HepG2 (cell line): ENCODE data around the gene RPRD2. TPM values are rescaled to one million over a fixed set of nuclear protein-coding genes. Genes with fewer than 3 reads are reported as not detected.

Experiments used
- ATAC-seq: fragments of 200-7000 bp; cut with Tn5 transposase; 3 replicates; pipeline ENCODE4 v1.9.1; 2020; ENCODE audit warnings: mild to moderate bottlenecking, moderate library complexity
- BruUV-seq: library from RNA; stranded (reverse); fragments of 400-500 nt; replicated peaks from 2 replicates; lab custom pipeline; 2021; lab: Mats Ljungman, UMichigan
- CTCF ChIA-PET: fragments of 300-600 bp; formaldehyde crosslinking; extraction: SDS; loops from one replicate; lab custom pipeline; 2021; ENCODE audit warnings: low total read pairs, inconsistent platforms, low intra/inter-chr PET ratio; lab: Yijun Ruan, JAX
- POLR2A ChIA-PET: fragments of 350-600 bp; sonication (Branson Sonifier 250); formaldehyde crosslinking; loops from one replicate; lab custom pipeline; 2020; ENCODE audit warnings: antibody characterized with exemption, inconsistent platforms; lab: Yijun Ruan, JAX
- DNase-seq: peaks from one replicate; pipeline ENCODE4 v3.0.0-alpha.2; 2015; ENCODE audit warnings: low spot score
- FAIRE-seq: peaks from 3 replicates; lab custom pipeline; 2011; peaks lifted over from hg19 to GRCh38; lab: Jason Lieb, UNC
- H2AFZ ChIP-seq: one replicate; pipeline ENCODE4 v1.6.1; 2011; ENCODE audit warnings: low read length, inconsistent platforms
- H3K27ac ChIP-seq: fragments of 300-600 bp; 3 replicates; pipeline ENCODE4 v1.8.0; 2011; ENCODE audit warnings: mixed run types, mild to moderate bottlenecking, mixed read lengths, low read length, inconsistent platforms; ENCODE audit not compliant: insufficient read depth; ENCODE audit errors: extremely low read length
- H3K27me3 ChIP-seq, 2 experiments: fragments of 200-600 bp in 1 of 2; 2 replicates in 1 of 2; 3 replicates in 1 of 2; pipeline versions ENCODE4 v1.6.0 to v1.8.0; 2011; ENCODE audit warnings: low read length in 2 of 2, mild to moderate bottlenecking in 2 of 2, moderate library complexity in 2 of 2, inconsistent platforms in 1 of 2; ENCODE audit not compliant: insufficient read depth in 2 of 2, control insufficient read depth in 1 of 2
- H3K36me3 ChIP-seq, 2 experiments: fragments of 200-600 bp in 1 of 2; replicated peaks in 1 of 2; 2 replicates in 1 of 2; 3 replicates in 1 of 2; pipeline versions ENCODE4 v1.5.1 to v1.8.0; 2011; ENCODE audit warnings: low read length in 2 of 2, inconsistent platforms in 1 of 2; ENCODE audit not compliant: insufficient read depth in 2 of 2, control insufficient read depth in 1 of 2
- H3K4me1 ChIP-seq: 2 replicates; pipeline ENCODE4 v1.5.1; 2012; ENCODE audit warnings: low read length, inconsistent platforms; ENCODE audit not compliant: insufficient read depth
- H3K4me2 ChIP-seq: 2 replicates; pipeline ENCODE4 v1.6.0; 2011; ENCODE audit warnings: low read depth, low read length, inconsistent platforms
- H3K4me3 ChIP-seq, 3 experiments: fragments of 200-600 bp in 1 of 3; sonication (generic), shearing (Covaris generic) in 1 of 3; replicated peaks in 1 of 3; 2 replicates each; pipeline ENCODE4 v1.5.1; 2011 to 2016; ENCODE audit warnings: low read length in 3 of 3, inconsistent platforms in 2 of 3, low read depth in 2 of 3, mild to moderate bottlenecking in 2 of 3, control low read depth in 1 of 3, mixed read lengths in 1 of 3; ENCODE audit not compliant: insufficient read depth in 1 of 3
- H3K79me2 ChIP-seq: one replicate; pipeline ENCODE4 v1.6.1; 2011; ENCODE audit warnings: low read length, inconsistent platforms; ENCODE audit not compliant: insufficient read depth
- H3K9ac ChIP-seq: 2 replicates; pipeline ENCODE4 v1.6.0; 2011; ENCODE audit warnings: mild to moderate bottlenecking, low read depth, low read length, inconsistent platforms; ENCODE audit not compliant: insufficient read depth
- H3K9me3 ChIP-seq: 2 replicates; pipeline ENCODE4 v1.5.1; 2012; ENCODE audit warnings: mild to moderate bottlenecking, low read length
- H4K20me1 ChIP-seq: 2 replicates; pipeline ENCODE4 v1.6.0; 2011; ENCODE audit warnings: inconsistent platforms, mild to moderate bottlenecking, low read length, moderate library complexity; ENCODE audit not compliant: insufficient read depth
- ASH2L ChIP-seq: fragments of 300-600, 200-600 bp; sonication (generic); IDR thresholded peaks from 2 replicates; pipeline ENCODE4 v1.7.0; 2017; ENCODE audit warnings: low read depth, mild to moderate bottlenecking, moderate library complexity, mixed read lengths, low read length; ENCODE audit not compliant: insufficient read length
- MXD4 ChIP-seq: IDR thresholded peaks from 2 replicates; pipeline ENCODE4 v1.6.1; 2016; ENCODE audit warnings: mild to moderate bottlenecking, missing biosample characterization, missing genetic modification reagents
- ZNF674 ChIP-seq: sonication (generic); formaldehyde crosslinking; IDR thresholded peaks from 2 replicates; pipeline ENCODE4 v1.5.0; 2020; ENCODE audit warnings: low read depth, mild to moderate bottlenecking, missing genetic modification reagents
- WGBS: methylation state at CpG from one replicate; pipeline ENCODE4 v1.1.6; 2017; ENCODE audit warnings: low lambda C conversion rate; 5-methylcytosine and 5-hydroxymethylcytosine counted together
- in situ Hi-C: cut with HindIII; loops from 2 replicates; pipeline ENCODE4 v1.10.0; 2017; ENCODE audit warnings: low pct_unique_long_range_greater_than_20kb; ENCODE audit not compliant: extremely low pct_ligation_motif_present
- intact Hi-C: fragments of 100-400 bp; cut with micrococcal nuclease; formaldehyde crosslinking; loops from one replicate; pipeline ENCODE4 v1.10.0; 2022; ENCODE audit not compliant: unreplicated experiment
- polyA plus RNA-seq, 8 experiments: library from polyadenylated mRNA; depleted of rRNA in 3 of 8; stranded (reverse) in 7 of 8; unstranded in 1 of 8; fragments of >200 nt; fragmentation: Illumina TruSeq in 4 of 8; extraction: Trizol in 4 of 8; gene quantifications; 2 replicates each; pipeline versions ENCODE4 v1.2.1 to v1.2.3, GENCODE V29; 2011 to 2016; ENCODE audit warnings: low read depth in 4 of 8, missing spikeins in 1 of 8, mixed read lengths in 1 of 8; ENCODE audit not compliant: insufficient read depth in 1 of 8
- total RNA-seq, 5 experiments: library from RNA; depleted of rRNA; stranded (reverse); fragments of >200 nt; fragmentation: Illumina TruSeq; extraction: Trizol; gene quantifications; 2 replicates each; pipeline ENCODE4 v1.2.3, GENCODE V29; 2016; ENCODE audit warnings: low read depth in 1 of 5
- TF ChIP-seq, protein P1 (sequence below): sonication (generic); formaldehyde crosslinking; IDR thresholded peaks from 2 replicates; pipeline ENCODE4 v1.5.1; 2020; ENCODE audit warnings: missing genetic modification reagents, mild to moderate bottlenecking, borderline replicate concordance
- TF ChIP-seq, protein P2 (sequence below): IDR thresholded peaks from 2 replicates; pipeline ENCODE4 v1.6.1; 2016; ENCODE audit warnings: missing compliant biosample characterization, missing genetic modification reagents, borderline replicate concordance
- TF ChIP-seq, protein P3 (sequence below): sonication (generic); formaldehyde crosslinking; IDR thresholded peaks from 2 replicates; pipeline ENCODE4 v1.4.0; 2020; ENCODE audit warnings: missing genetic modification reagents

Gene RPRD2
- total and polyA plus RNA-seq, 2 of the 13 experiments (the other 11 are each of a cell fraction or from before 2014, with no cell fraction given), result 8.0 to 8.9 TPM

GRCh38 chr1:150513351-150513791, 149.4 kb downstream of the RPRD2 start:
- Histone ChIP-seq H3K4me2 (no peak overlapping the region), H3K9ac (no peak overlapping the region), H2AFZ (no peak overlapping the region), H4K20me1 (no peaks in the 10 kb centered on the region)
- intact Hi-C loops, result no loop called here
- CTCF ChIA-PET, result no interaction called here
- TF ChIP-seq, protein P1, sequence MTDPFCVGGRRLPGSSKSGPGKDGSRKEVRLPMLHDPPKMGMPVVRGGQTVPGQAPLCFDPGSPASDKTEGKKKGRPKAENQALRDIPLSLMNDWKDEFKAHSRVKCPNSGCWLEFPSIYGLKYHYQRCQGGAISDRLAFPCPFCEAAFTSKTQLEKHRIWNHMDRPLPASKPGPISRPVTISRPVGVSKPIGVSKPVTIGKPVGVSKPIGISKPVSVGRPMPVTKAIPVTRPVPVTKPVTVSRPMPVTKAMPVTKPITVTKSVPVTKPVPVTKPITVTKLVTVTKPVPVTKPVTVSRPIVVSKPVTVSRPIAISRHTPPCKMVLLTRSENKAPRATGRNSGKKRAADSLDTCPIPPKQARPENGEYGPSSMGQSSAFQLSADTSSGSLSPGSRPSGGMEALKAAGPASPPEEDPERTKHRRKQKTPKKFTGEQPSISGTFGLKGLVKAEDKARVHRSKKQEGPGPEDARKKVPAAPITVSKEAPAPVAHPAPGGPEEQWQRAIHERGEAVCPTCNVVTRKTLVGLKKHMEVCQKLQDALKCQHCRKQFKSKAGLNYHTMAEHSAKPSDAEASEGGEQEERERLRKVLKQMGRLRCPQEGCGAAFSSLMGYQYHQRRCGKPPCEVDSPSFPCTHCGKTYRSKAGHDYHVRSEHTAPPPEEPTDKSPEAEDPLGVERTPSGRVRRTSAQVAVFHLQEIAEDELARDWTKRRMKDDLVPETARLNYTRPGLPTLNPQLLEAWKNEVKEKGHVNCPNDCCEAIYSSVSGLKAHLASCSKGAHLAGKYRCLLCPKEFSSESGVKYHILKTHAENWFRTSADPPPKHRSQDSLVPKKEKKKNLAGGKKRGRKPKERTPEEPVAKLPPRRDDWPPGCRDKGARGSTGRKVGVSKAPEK (CRISPR knock-in tag), result no peak
- TF ChIP-seq ASH2L (no peak), ZNF674 (CRISPR knock-in tag) (no peak), MXD4 (CRISPR knock-in tag) (no peak)
- TF ChIP-seq, protein P2, sequence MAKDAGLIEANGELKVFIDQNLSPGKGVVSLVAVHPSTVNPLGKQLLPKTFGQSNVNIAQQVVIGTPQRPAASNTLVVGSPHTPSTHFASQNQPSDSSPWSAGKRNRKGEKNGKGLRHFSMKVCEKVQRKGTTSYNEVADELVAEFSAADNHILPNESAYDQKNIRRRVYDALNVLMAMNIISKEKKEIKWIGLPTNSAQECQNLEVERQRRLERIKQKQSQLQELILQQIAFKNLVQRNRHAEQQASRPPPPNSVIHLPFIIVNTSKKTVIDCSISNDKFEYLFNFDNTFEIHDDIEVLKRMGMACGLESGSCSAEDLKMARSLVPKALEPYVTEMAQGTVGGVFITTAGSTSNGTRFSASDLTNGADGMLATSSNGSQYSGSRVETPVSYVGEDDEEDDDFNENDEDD (CRISPR knock-in tag), result no peak
- TF ChIP-seq, protein P3, sequence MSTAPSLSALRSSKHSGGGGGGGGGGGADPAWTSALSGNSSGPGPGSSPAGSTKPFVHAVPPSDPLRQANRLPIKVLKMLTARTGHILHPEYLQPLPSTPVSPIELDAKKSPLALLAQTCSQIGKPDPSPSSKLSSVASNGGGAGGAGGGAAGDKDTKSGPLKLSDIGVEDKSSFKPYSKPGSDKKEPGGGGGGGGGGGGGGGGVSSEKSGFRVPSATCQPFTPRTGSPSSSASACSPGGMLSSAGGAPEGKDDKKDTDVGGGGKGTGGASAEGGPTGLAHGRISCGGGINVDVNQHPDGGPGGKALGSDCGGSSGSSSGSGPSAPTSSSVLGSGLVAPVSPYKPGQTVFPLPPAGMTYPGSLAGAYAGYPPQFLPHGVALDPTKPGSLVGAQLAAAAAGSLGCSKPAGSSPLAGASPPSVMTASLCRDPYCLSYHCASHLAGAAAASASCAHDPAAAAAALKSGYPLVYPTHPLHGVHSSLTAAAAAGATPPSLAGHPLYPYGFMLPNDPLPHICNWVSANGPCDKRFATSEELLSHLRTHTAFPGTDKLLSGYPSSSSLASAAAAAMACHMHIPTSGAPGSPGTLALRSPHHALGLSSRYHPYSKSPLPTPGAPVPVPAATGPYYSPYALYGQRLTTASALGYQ (CRISPR knock-in tag), result no peak
- TF ChIP-seq, all 625 proteins: peak for 0
- Histone ChIP-seq H3K36me3 (no peaks in the 10 kb centered on the region), H3K9me3 (no peaks in the 10 kb centered on the region), H3K79me2 (no peaks in the 10 kb centered on the region), H3K4me1 (peaks cover 32% of the 10 kb centered on the region), H3K27ac (no peak overlapping the region), H3K4me3 (no peak overlapping the region), H3K27me3 (no peaks in the 10 kb centered on the region; a peak in 1 of 5 replicates)
- 88% methylated on average over 7 of the region's 7 CpGs for WGBS
- in situ Hi-C loops, result no loop called here
- FAIRE-seq, result no peak
- no peak for ATAC-seq
- POLR2A ChIA-PET, result interaction anchor here (1.0 kb wide), 1 partner anchor 26 kb away, joined by 3 read pairs; the partner anchor contains the start of gene TARS2
- no TSS peak for BruUV-seq
- DNase-seq, result no peak
